MM.1S (cell line): ENCODE results near the gene EDAR.

Experiments used
- DNase-seq: peaks from one replicate; pipeline ENCODE4 v3.0.0-alpha.2; 2015
- H2AFZ ChIP-seq: fragments of 300-600 bp; sonication (generic); 2 replicates; pipeline ENCODE4 v1.6.0; 2016; ENCODE audit warnings: antibody characterized with exemption, low read length
- H3F3A ChIP-seq: fragments of 300-600 bp; sonication (generic); 2 replicates; pipeline ENCODE4 v1.6.1; 2016; ENCODE audit warnings: mild to moderate bottlenecking, antibody characterized with exemption, low read length, moderate library complexity, mixed read lengths; ENCODE audit not compliant: insufficient read depth
- H3K27ac ChIP-seq: fragments of 300-600 bp; sonication (generic); 2 replicates; pipeline ENCODE4 v1.5.1; 2016; ENCODE audit warnings: mild to moderate bottlenecking, low read length
- H3K27me3 ChIP-seq: fragments of 300-600 bp; sonication (generic); replicated peaks from 2 replicates; pipeline ENCODE4 v1.6.0; 2016; ENCODE audit warnings: low read length; ENCODE audit not compliant: insufficient read depth
- H3K36me3 ChIP-seq: fragments of 300-600 bp; sonication (generic); replicated peaks from 2 replicates; pipeline ENCODE4 v1.6.1; 2016; ENCODE audit warnings: mild to moderate bottlenecking, low read length, mixed read lengths; ENCODE audit not compliant: insufficient read depth
- H3K4me1 ChIP-seq: fragments of 300-600 bp; sonication (generic); 2 replicates; pipeline ENCODE4 v1.6.1; 2016; ENCODE audit warnings: low read length, mixed read lengths
- H3K4me2 ChIP-seq: fragments of 300-600 bp; sonication (generic); 2 replicates; pipeline ENCODE4 v1.6.0; 2016; ENCODE audit warnings: low read depth, low read length
- H3K4me3 ChIP-seq: fragments of 300-600 bp; sonication (generic); 2 replicates; pipeline ENCODE4 v1.5.1; 2016; ENCODE audit warnings: low read length, mixed read lengths
- H3K79me2 ChIP-seq: fragments of 300-600 bp; sonication (generic); 2 replicates; pipeline ENCODE4 v1.6.1; 2016; ENCODE audit warnings: mixed run types, low read length, mixed read lengths
- H3K9ac ChIP-seq: fragments of 300-600 bp; sonication (generic); 2 replicates; pipeline ENCODE4 v1.6.1; 2016; ENCODE audit warnings: low read length, mixed read lengths
- H3K9me2 ChIP-seq: fragments of 300-600 bp; sonication (generic); replicated peaks from 2 replicates; pipeline ENCODE4 v1.6.1; 2016; ENCODE audit warnings: mild to moderate bottlenecking, low read length, mixed read lengths; ENCODE audit not compliant: insufficient read depth
- H3K9me3 ChIP-seq: fragments of 300-600 bp; sonication (generic); replicated peaks from 2 replicates; pipeline ENCODE4 v1.6.1; 2016; ENCODE audit warnings: mild to moderate bottlenecking, low read length, mixed read lengths; ENCODE audit not compliant: insufficient read depth
- H4K20me1 ChIP-seq: fragments of 300-600 bp; sonication (generic); 2 replicates; pipeline ENCODE4 v1.6.1; 2016; ENCODE audit warnings: mild to moderate bottlenecking, low read length, moderate library complexity, mixed read lengths; ENCODE audit not compliant: insufficient read depth
- CTCF ChIP-seq: fragments of 300-600 bp; sonication (generic); IDR thresholded peaks from 2 replicates; pipeline ENCODE4 v1.5.1; 2016; ENCODE audit warnings: antibody characterized with exemption, low read length, mixed read lengths
- EZH2 ChIP-seq: fragments of 300-600 bp; sonication (generic); optimal IDR thresholded peaks from 2 replicates; pipeline ENCODE3; 2017; ENCODE audit warnings: low read depth, mild to moderate bottlenecking, antibody characterized with exemption, low read length, mixed read lengths
- EZH2phosphoT487 ChIP-seq: fragments of 300-600 bp; sonication (generic); IDR thresholded peaks from 2 replicates; pipeline ENCODE4 v1.6.1; 2018; ENCODE audit warnings: antibody characterized with exemption, low read length

Gene EDAR

GRCh38 chr2:108934151-108934550 lies 54.9 kb downstream of the EDAR start:
- H3K79me2 ChIP-seq, result no peaks in the 10 kb centered on the region
- no peaks in the 10 kb centered on the region for H3F3A ChIP-seq
- no peaks in the 10 kb centered on the region for H3K9me3 ChIP-seq
- H3K4me2 ChIP-seq, result no peak overlapping the region
- H4K20me1 ChIP-seq, result no peaks in the 10 kb centered on the region
- H3K36me3 ChIP-seq, result no peaks in the 10 kb centered on the region
- DNase-seq, result no peak
- no peak overlapping the region for H2AFZ ChIP-seq
- no peaks in the 10 kb centered on the region for H3K4me1 ChIP-seq
- no peaks in the 10 kb centered on the region for H3K27me3 ChIP-seq
- H3K27ac ChIP-seq, result no peak overlapping the region
- H3K9me2 ChIP-seq, result no peaks in the 10 kb centered on the region
- no peak overlapping the region for H3K4me3 ChIP-seq
- H3K9ac ChIP-seq, result no peak overlapping the region
- TF ChIP-seq CTCF, result no peak
- no peak for TF ChIP-seq EZH2
- no peak for TF ChIP-seq EZH2phosphoT487

GRCh38 chr2:108933691-108934117 lies 55.3 kb downstream of the EDAR start:
- no peak for DNase-seq
- no peaks in the 10 kb centered on the region for H4K20me1 ChIP-seq
- no peaks in the 10 kb centered on the region for H3K79me2 ChIP-seq
- no peaks in the 10 kb centered on the region for H3K4me1 ChIP-seq
- no peaks in the 10 kb centered on the region for H3K9me2 ChIP-seq
- no peak overlapping the region for H3K9ac ChIP-seq
- no peak for TF ChIP-seq EZH2
- TF ChIP-seq EZH2phosphoT487, result no peak
- TF ChIP-seq CTCF, result no peak
- H3K4me3 ChIP-seq, result no peak overlapping the region
- no peak overlapping the region for H2AFZ ChIP-seq
- no peak overlapping the region for H3K4me2 ChIP-seq
- H3K9me3 ChIP-seq, result no peaks in the 10 kb centered on the region
- H3F3A ChIP-seq, result no peaks in the 10 kb centered on the region
- H3K27ac ChIP-seq, result no peak overlapping the region
- no peaks in the 10 kb centered on the region for H3K27me3 ChIP-seq
- no peaks in the 10 kb centered on the region for H3K36me3 ChIP-seq

- no peaks in the 10 kb centered on the region for H3K9me2 ChIP-seq
- TF ChIP-seq EZH2, result no peak
- no peak for TF ChIP-seq EZH2phosphoT487
- TF ChIP-seq CTCF, result no peak
- no peak overlapping the region for H3K4me3 ChIP-seq
- H2AFZ ChIP-seq, result no peak overlapping the region
- no peaks in the 10 kb centered on the region for H3K27me3 ChIP-seq
- H3K79me2 ChIP-seq, result no peaks in the 10 kb centered on the region
- H3K4me2 ChIP-seq, result no peak overlapping the region
- no peak overlapping the region for H3K27ac ChIP-seq
- H3F3A ChIP-seq, result no peaks in the 10 kb centered on the region
- H3K9ac ChIP-seq, result no peak overlapping the region
- no peaks in the 10 kb centered on the region for H4K20me1 ChIP-seq
- no peaks in the 10 kb centered on the region for H3K9me3 ChIP-seq
- no peaks in the 10 kb centered on the region for H3K36me3 ChIP-seq
- DNase-seq, result no peak
- no peaks in the 10 kb centered on the region for H3K4me1 ChIP-seq
Measured at GRCh38 chr2:108932736-108933332, 56.2 kb downstream of the EDAR start.
